ENCODE measurements around the gene ZBTB43. TPM values are rescaled to one million over a fixed set of nuclear protein-coding genes. Genes with fewer than 3 reads are reported as not detected.

ZBTB43 gene
- total and polyA plus RNA-seq, 4 donors, result 4.6 to 64.3 (median 14.5) TPM

GRCh38 chr9:126788046-126788445 is 16.8 kb upstream of the ZBTB43 start:
- WGBS, 2 donors, result 29 to 39% methylated on average over 2 of the region's 2 CpGs

GRCh38 chr9:126788634-126789349 is 16.0 kb upstream of the ZBTB43 start:
- Histone ChIP-seq H3K4me1 (ENCODE audit: control insufficient read depth in 5 of 5, insufficient read depth in 5 of 5, low read length in 5 of 5) (no peaks in the 10 kb centered on the region), H3K27ac (ENCODE audit: low read depth in 1 of 2, low read length in 1 of 2) (no peak overlapping the region), H3K9me3 (ENCODE audit: control insufficient read depth in 4 of 4, insufficient read depth in 3 of 4, low read length in 3 of 4) (peaks cover 0 to 1% (median 0%) of the 10 kb centered on the region in 4 donors), H3K9ac (ENCODE audit: insufficient read depth in 1 of 2, low read length in 2 of 2) (no peak overlapping the region), H3K36me3 (ENCODE audit: control insufficient read depth in 4 of 4, insufficient read depth in 4 of 4, low read length in 4 of 4) (no peaks in the 10 kb centered on the region), H3K27me3 (ENCODE audit: control insufficient read depth in 3 of 3, insufficient read depth in 3 of 3, low read length in 2 of 3) (peaks cover 0 to 7% (median 3%) of the 10 kb centered on the region in 3 donors), H3K4me3 (no peak overlapping the region)
- DNase-seq (no peak), ATAC-seq (ENCODE audit: insufficient read depth, low FRiP score) (no peak)
- 65 to 68% methylated on average over 9 of the region's 9 CpGs for WGBS, 2 donors
- no peak for TF ChIP-seq CTCF (IDR thresholded peaks at IDR 0.05; ENCODE audit: control extremely low read depth, extremely low read depth)

More at GRCh38 chr9:126788046-126788445, 16.8 kb upstream of the ZBTB43 start:
- Histone ChIP-seq H3K4me1 (ENCODE audit: control insufficient read depth in 5 of 5, insufficient read depth in 5 of 5, low read length in 5 of 5) (no peaks in the 10 kb centered on the region), H3K9me3 (ENCODE audit: control insufficient read depth in 4 of 4, insufficient read depth in 3 of 4, low read length in 3 of 4) (peaks cover 0 to 1% (median 0%) of the 10 kb centered on the region in 4 donors), H3K4me3 (no peak overlapping the region), H3K27me3 (ENCODE audit: control insufficient read depth in 3 of 3, insufficient read depth in 3 of 3, low read length in 2 of 3) (peaks cover 0 to 6% (median 3%) of the 10 kb centered on the region in 3 donors), H3K36me3 (ENCODE audit: control insufficient read depth in 4 of 4, insufficient read depth in 4 of 4, low read length in 4 of 4) (no peaks in the 10 kb centered on the region), H3K9ac (ENCODE audit: insufficient read depth in 1 of 2, low read length in 2 of 2) (no peak overlapping the region), H3K27ac (ENCODE audit: low read depth in 1 of 2, low read length in 1 of 2) (no peak overlapping the region)
- no peak for TF ChIP-seq CTCF (IDR thresholded peaks at IDR 0.05; ENCODE audit: control extremely low read depth, extremely low read depth)
- DNase-seq (no peak), ATAC-seq (ENCODE audit: insufficient read depth, low FRiP score) (no peak)

GRCh38 chr9:126790561-126790960 is 14.3 kb upstream of the ZBTB43 start:
- no peak overlapping the region for H3K27ac ChIP-seq (ENCODE audit: low read depth in 1 of 2, low read length in 1 of 2)
- no peaks in the 10 kb centered on the region for H3K4me1 ChIP-seq (ENCODE audit: control insufficient read depth in 5 of 5, insufficient read depth in 5 of 5, low read length in 5 of 5)
- no peaks in the 10 kb centered on the region for H3K36me3 ChIP-seq (ENCODE audit: control insufficient read depth in 4 of 4, insufficient read depth in 4 of 4, low read length in 4 of 4)
- H3K9me3 ChIP-seq (ENCODE audit: control insufficient read depth in 4 of 4, insufficient read depth in 3 of 4, low read length in 3 of 4), result peaks cover 0 to 1% (median 0%) of the 10 kb centered on the region in 4 donors
- 87 to 94% methylated on average over 4 of the region's 4 CpGs for WGBS, 2 donors
- no peak for TF ChIP-seq CTCF (IDR thresholded peaks at IDR 0.05; ENCODE audit: control extremely low read depth, extremely low read depth)
- DNase-seq (no peak), ATAC-seq (ENCODE audit: insufficient read depth, low FRiP score) (no peak)
- H3K9ac ChIP-seq (ENCODE audit: insufficient read depth in 1 of 2, low read length in 2 of 2), result no peak overlapping the region
- peaks cover 0 to 7% (median 3%) of the 10 kb centered on the region in 3 donors for H3K27me3 ChIP-seq (ENCODE audit: control insufficient read depth in 3 of 3, insufficient read depth in 3 of 3, low read length in 2 of 3)
- no peak overlapping the region for H3K4me3 ChIP-seq
